ENCODE measurements around the gene ADAMTSL5.

DNA sequence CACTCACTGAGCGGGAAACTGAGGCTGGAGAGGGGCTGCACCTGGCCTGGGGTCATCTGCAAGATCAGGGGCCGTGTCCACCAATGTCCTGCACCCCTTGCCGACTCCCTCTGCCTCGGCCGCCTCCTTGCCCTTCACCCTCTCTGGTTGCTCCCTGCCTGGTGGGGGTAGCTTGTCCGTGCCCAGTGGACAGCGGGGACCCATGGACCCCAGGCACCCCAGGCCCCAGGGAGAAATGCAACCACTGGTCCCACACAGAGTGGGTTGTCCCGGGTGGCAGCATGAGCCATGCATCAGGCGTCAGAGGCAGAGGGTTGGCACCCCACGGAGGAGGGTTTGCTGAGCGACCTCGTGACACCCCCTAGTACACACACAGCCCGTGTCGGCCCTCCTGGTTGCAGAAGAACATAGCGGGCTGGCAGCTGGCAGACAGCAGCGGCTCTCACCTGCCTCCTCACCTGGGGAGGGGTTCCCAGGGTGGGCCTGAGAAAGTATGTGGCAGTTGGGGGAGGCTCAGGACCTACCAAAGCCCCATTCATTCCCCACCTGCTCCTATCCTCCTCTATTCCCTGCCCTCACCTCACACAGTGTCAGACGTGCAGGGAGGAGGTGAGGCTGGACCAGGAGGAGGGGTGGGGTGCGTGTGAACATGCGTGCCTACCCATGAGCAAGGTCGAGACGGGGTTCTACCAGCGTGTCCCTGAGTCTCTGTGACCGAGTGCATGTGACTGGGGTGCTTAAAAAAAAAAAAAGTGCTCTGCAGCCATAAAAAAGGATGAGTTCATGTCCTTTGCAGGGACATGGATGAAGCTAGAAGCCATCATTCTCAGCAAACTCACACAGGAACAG, 8.7 kb downstream of the ADAMTSL5 start:
- TF ChIP-seq POLR2A (IDR thresholded peaks at IDR 0.05; ENCODE audit: low read depth, low read length) (no peak), TAF1 (IDR thresholded peaks at IDR 0.05; ENCODE audit: low read depth, low read length) (no peak), POLR2AphosphoS5 (IDR thresholded peaks at IDR 0.05; ENCODE audit: low read depth, low read length) (no peak), POU2F2 (IDR thresholded peaks at IDR 0.05; ENCODE audit: low read depth, low read length) (no peak), PAX5 (IDR thresholded peaks at IDR 0.05; ENCODE audit: insufficient read depth, low read length, severe bottlenecking) (no peak)
